ENCODE data around the gene COL4A3. TPM values are rescaled to one million over a fixed set of nuclear protein-coding genes. Genes with fewer than 3 reads are reported as not detected.

COL4A3 gene
- total and polyA plus RNA-seq, 7 experiments from 2014 or later, result 0.13 to 0.69 TPM; not detected in 5

DNA sequence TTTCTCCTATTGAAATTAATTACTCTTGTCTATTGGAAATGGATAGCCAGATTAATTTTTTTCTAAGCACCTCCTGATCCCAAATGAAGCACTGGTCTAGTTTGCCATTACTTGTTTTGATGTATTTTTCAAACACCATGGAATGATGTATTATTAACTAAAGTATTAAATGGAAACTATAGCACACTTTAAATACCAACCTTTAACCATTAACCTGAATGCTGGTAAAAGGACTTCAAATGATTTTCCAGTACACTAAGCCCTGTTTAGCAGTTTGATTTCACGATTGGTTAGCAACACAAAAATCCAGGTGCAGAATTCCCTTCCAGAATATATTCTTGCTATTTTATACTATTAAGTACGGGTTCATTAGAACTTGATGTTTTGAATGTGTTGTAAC, 37.3 kb downstream of the COL4A3 start:
- Histone ChIP-seq H3K27ac (ENCODE audit: low read depth, low read length) (no peak overlapping the region), H3K4me1 (ENCODE audit: control insufficient read depth in 2 of 2, insufficient read depth in 2 of 2, low read length in 2 of 2) (no peaks in the 10 kb centered on the region), H3K4me3 (ENCODE audit: low read length) (no peak overlapping the region), H3K27me3 (ENCODE audit: control insufficient read depth in 2 of 2, insufficient read depth in 2 of 2, low read length in 2 of 2) (no peaks in the 10 kb centered on the region), H3K36me3 (ENCODE audit: control insufficient read depth in 2 of 3, insufficient read depth in 3 of 3, low read length in 3 of 3) (no peaks in the 10 kb centered on the region), H3K9me3 (ENCODE audit: control insufficient read depth in 2 of 3, low read length in 3 of 3) (no peaks in the 10 kb centered on the region)
- intact Hi-C loops (cut with micrococcal nuclease), result no loop called here
- Mint-ChIP-seq H3K27me3 (peaks cover 0 to 19% (median 8%) of the 10 kb centered on the region in 5 donors), H3K9me3 (peaks cover 0 to 1% (median 0%) of the 10 kb centered on the region in 11 donors), H3K36me3 (no peaks in the 10 kb centered on the region), H3K4me3 (no peak overlapping the region), H3K4me1 (no peaks in the 10 kb centered on the region), H3K27ac (no peak overlapping the region)
- ATAC-seq (no peak), DNase-seq (no peak)
- CTCF ChIA-PET, result no interaction called here
- POLR2A ChIA-PET, result no interaction called here

GRCh38 chr2:227204452-227204851, 40.0 kb downstream of the COL4A3 start:
- H3K27me3 ChIP-seq (ENCODE audit: control insufficient read depth in 2 of 2, insufficient read depth in 2 of 2, low read length in 2 of 2), result no peaks in the 10 kb centered on the region
- ATAC-seq (no peak), DNase-seq (no peak)
- no peak overlapping the region for H3K27ac ChIP-seq (ENCODE audit: low read depth, low read length)
- intact Hi-C loops (cut with micrococcal nuclease), result no loop called here
- no peaks in the 10 kb centered on the region for H3K4me1 ChIP-seq (ENCODE audit: control insufficient read depth in 2 of 2, insufficient read depth in 2 of 2, low read length in 2 of 2)
- H3K4me3 Mint-ChIP-seq, result no peak overlapping the region
- no peak overlapping the region for H3K27ac Mint-ChIP-seq
- CTCF ChIA-PET, result no interaction called here
- H3K9me3 ChIP-seq (ENCODE audit: control insufficient read depth in 2 of 3, low read length in 3 of 3), result no peaks in the 10 kb centered on the region
- POLR2A ChIA-PET, result no interaction called here
- H3K4me1 Mint-ChIP-seq, result no peaks in the 10 kb centered on the region
- no peaks in the 10 kb centered on the region for H3K36me3 Mint-ChIP-seq
- peaks cover 0 to 32% (median 19%) of the 10 kb centered on the region in 5 donors for H3K27me3 Mint-ChIP-seq
- H3K9me3 Mint-ChIP-seq, result no peaks in the 10 kb centered on the region
- H3K36me3 ChIP-seq (ENCODE audit: control insufficient read depth in 2 of 3, insufficient read depth in 3 of 3, low read length in 3 of 3), result no peaks in the 10 kb centered on the region
- H3K4me3 ChIP-seq (ENCODE audit: low read length), result no peak overlapping the region

GRCh38 chr2:227205701-227206100, 41.3 kb downstream of the COL4A3 start:
- no peaks in the 10 kb centered on the region for H3K27me3 ChIP-seq (ENCODE audit: control insufficient read depth in 2 of 2, insufficient read depth in 2 of 2, low read length in 2 of 2)
- no peaks in the 10 kb centered on the region for H3K4me1 ChIP-seq (ENCODE audit: control insufficient read depth in 2 of 2, insufficient read depth in 2 of 2, low read length in 2 of 2)
- intact Hi-C loops (cut with micrococcal nuclease), result no loop called here
- Mint-ChIP-seq H3K27ac (no peak overlapping the region), H3K9me3 (no peaks in the 10 kb centered on the region), H3K27me3 (peaks cover 0 to 32% (median 19%) of the 10 kb centered on the region in 5 donors), H3K4me3 (no peak overlapping the region), H3K4me1 (no peaks in the 10 kb centered on the region), H3K36me3 (no peaks in the 10 kb centered on the region)
- no peak overlapping the region for H3K4me3 ChIP-seq (ENCODE audit: low read length)
- ATAC-seq, result no peak
- no peak overlapping the region for H3K27ac ChIP-seq (ENCODE audit: low read depth, low read length)
- no peak for DNase-seq
- ChIA-PET CTCF (no interaction called here), POLR2A (no interaction called here)
- H3K36me3 ChIP-seq (ENCODE audit: control insufficient read depth in 2 of 3, insufficient read depth in 3 of 3, low read length in 3 of 3), result no peaks in the 10 kb centered on the region
- no peaks in the 10 kb centered on the region for H3K9me3 ChIP-seq (ENCODE audit: control insufficient read depth in 2 of 3, low read length in 3 of 3)

DNA sequence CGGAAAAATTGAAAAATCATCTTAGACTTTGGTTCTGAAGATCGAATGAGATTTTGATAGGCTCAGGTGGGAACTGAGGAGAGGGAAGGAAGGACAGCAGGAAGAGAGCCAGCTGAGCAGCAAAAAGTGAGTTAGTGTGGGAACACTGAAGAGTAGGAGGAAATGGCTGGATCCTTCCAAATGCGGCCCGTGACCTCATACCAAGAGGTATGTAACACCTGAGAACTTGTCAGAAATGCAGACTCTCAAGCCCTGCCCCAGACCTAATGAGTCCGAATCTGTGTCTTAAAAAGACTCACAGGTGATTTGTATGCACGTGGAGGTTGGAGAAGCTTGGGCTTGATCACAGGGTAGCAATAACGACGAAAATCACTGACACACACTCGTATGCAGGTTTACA, 42.0 kb downstream of the COL4A3 start:
- Histone ChIP-seq H3K4me3 (ENCODE audit: low read length) (no peak overlapping the region), H3K27ac (ENCODE audit: low read depth, low read length) (no peak overlapping the region), H3K9me3 (ENCODE audit: control insufficient read depth in 2 of 3, low read length in 3 of 3) (no peaks in the 10 kb centered on the region), H3K36me3 (ENCODE audit: control insufficient read depth in 2 of 3, insufficient read depth in 3 of 3, low read length in 3 of 3) (no peaks in the 10 kb centered on the region), H3K27me3 (ENCODE audit: control insufficient read depth in 2 of 2, insufficient read depth in 2 of 2, low read length in 2 of 2) (no peaks in the 10 kb centered on the region), H3K4me1 (ENCODE audit: control insufficient read depth in 2 of 2, insufficient read depth in 2 of 2, low read length in 2 of 2) (no peaks in the 10 kb centered on the region)
- CTCF ChIA-PET, result no interaction called here
- DNase-seq (no peak), ATAC-seq (no peak)
- POLR2A ChIA-PET, result no interaction called here
- no peak overlapping the region for H3K4me3 Mint-ChIP-seq
- H3K36me3 Mint-ChIP-seq, result no peaks in the 10 kb centered on the region
- intact Hi-C loops (cut with micrococcal nuclease), result no loop called here
- peaks cover 0 to 32% (median 22%) of the 10 kb centered on the region in 5 donors for H3K27me3 Mint-ChIP-seq
- no peaks in the 10 kb centered on the region for H3K9me3 Mint-ChIP-seq
- H3K4me1 Mint-ChIP-seq, result no peaks in the 10 kb centered on the region
- no peak overlapping the region for H3K27ac Mint-ChIP-seq

GRCh38 chr2:227207573-227207972, 43.1 kb downstream of the COL4A3 start:
- Mint-ChIP-seq H3K27me3 (peaks cover 0 to 38% (median 23%) of the 10 kb centered on the region in 5 donors), H3K36me3 (no peaks in the 10 kb centered on the region), H3K4me1 (no peaks in the 10 kb centered on the region), H3K9me3 (no peaks in the 10 kb centered on the region), H3K27ac (no peak overlapping the region), H3K4me3 (no peak overlapping the region)
- CTCF ChIA-PET, result no interaction called here
- Histone ChIP-seq H3K4me3 (ENCODE audit: low read length) (no peak overlapping the region), H3K27me3 (ENCODE audit: control insufficient read depth in 2 of 2, insufficient read depth in 2 of 2, low read length in 2 of 2) (no peaks in the 10 kb centered on the region), H3K9me3 (ENCODE audit: control insufficient read depth in 2 of 3, low read length in 3 of 3) (no peaks in the 10 kb centered on the region), H3K4me1 (ENCODE audit: control insufficient read depth in 2 of 2, insufficient read depth in 2 of 2, low read length in 2 of 2) (no peaks in the 10 kb centered on the region), H3K27ac (ENCODE audit: low read depth, low read length) (no peak overlapping the region), H3K36me3 (ENCODE audit: control insufficient read depth in 2 of 3, insufficient read depth in 3 of 3, low read length in 3 of 3) (no peaks in the 10 kb centered on the region)
- no peak for DNase-seq
- ATAC-seq, result no peak
- intact Hi-C loops (cut with micrococcal nuclease), result no loop called here
- POLR2A ChIA-PET, result no interaction called here

GRCh38 chr2:227214622-227215041, 50.2 kb downstream of the COL4A3 start:
- ChIA-PET POLR2A (no interaction called here), CTCF (no interaction called here)
- ATAC-seq (no peak), DNase-seq (no peak)
- intact Hi-C loops (cut with micrococcal nuclease), result no loop called here
- Mint-ChIP-seq H3K4me1 (peaks cover 0 to 3% (median 0%) of the 10 kb centered on the region in 7 donors), H3K27me3 (peaks cover 0 to 15% (median 0%) of the 10 kb centered on the region in 5 donors), H3K27ac (no peak overlapping the region), H3K36me3 (no peaks in the 10 kb centered on the region), H3K9me3 (peaks cover 0 to 2% (median 0%) of the 10 kb centered on the region in 11 donors), H3K4me3 (no peak overlapping the region)
- Histone ChIP-seq H3K36me3 (ENCODE audit: control insufficient read depth in 2 of 3, insufficient read depth in 3 of 3, low read length in 3 of 3) (no peaks in the 10 kb centered on the region), H3K4me1 (ENCODE audit: control insufficient read depth in 2 of 2, insufficient read depth in 2 of 2, low read length in 2 of 2) (no peaks in the 10 kb centered on the region), H3K27me3 (ENCODE audit: control insufficient read depth in 2 of 2, insufficient read depth in 2 of 2, low read length in 2 of 2) (no peaks in the 10 kb centered on the region), H3K4me3 (ENCODE audit: low read length) (no peak overlapping the region), H3K9me3 (ENCODE audit: control insufficient read depth in 2 of 3, low read length in 3 of 3) (no peaks in the 10 kb centered on the region), H3K27ac (ENCODE audit: low read depth, low read length) (no peak overlapping the region)

DNA sequence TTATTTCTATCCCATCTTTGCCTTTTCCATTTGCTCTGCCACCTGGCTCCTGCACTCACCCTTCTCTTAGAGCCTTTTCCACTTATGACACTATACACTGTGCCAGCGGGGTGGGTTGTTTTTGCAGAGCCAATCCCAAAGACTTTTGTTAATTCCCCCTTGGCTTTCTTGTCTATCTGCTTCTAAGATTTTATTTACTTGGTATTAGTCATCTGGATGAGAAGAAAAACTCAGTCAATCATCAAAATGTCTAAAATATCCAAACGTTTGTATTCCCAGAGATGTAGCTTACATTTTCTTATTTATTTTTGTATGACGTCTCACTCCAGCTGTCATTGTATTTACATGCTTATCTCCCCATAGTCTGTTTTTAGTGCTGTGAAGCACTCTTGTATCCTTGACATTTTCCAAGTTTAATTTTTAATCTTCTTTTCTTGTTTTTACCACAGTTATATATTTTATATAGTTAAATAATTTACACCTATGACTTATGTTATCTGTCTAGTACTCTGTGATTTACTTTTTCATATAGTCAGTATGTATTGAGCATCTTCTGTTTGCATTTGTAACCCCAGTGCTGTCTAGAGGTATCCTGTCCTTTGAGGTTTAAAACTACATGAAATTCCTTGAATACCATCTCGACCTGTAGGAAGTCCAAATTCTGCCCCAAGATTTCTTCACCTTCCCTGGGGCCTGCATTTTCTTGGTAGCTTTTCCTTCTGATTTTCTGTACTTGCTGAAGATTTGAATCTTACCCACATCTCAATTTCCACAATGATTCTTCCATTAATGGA, 55.1 kb downstream of the COL4A3 start:
- H3K27ac Mint-ChIP-seq, result no peak overlapping the region
- DNase-seq, result no peak
- H3K4me3 Mint-ChIP-seq, result no peak overlapping the region
- peaks cover 0 to 16% (median 4%) of the 10 kb centered on the region in 5 donors for H3K27me3 Mint-ChIP-seq
- H3K4me3 ChIP-seq (ENCODE audit: low read length), result no peak overlapping the region
- peaks cover 0 to 2% (median 0%) of the 10 kb centered on the region in 11 donors for H3K9me3 Mint-ChIP-seq
- ATAC-seq, result no peak
- ChIA-PET CTCF (no interaction called here), POLR2A (no interaction called here)
- intact Hi-C loops (cut with micrococcal nuclease), result no loop called here
- no peaks in the 10 kb centered on the region for H3K36me3 ChIP-seq (ENCODE audit: control insufficient read depth in 2 of 3, insufficient read depth in 3 of 3, low read length in 3 of 3)
- no peaks in the 10 kb centered on the region for H3K36me3 Mint-ChIP-seq
- no peak overlapping the region for H3K27ac ChIP-seq (ENCODE audit: low read depth, low read length)
- peaks cover 0 to 3% (median 0%) of the 10 kb centered on the region in 7 donors for H3K4me1 Mint-ChIP-seq
- H3K27me3 ChIP-seq (ENCODE audit: control insufficient read depth in 2 of 2, insufficient read depth in 2 of 2, low read length in 2 of 2), result no peaks in the 10 kb centered on the region
- no peaks in the 10 kb centered on the region for H3K9me3 ChIP-seq (ENCODE audit: control insufficient read depth in 2 of 3, low read length in 3 of 3)
- no peaks in the 10 kb centered on the region for H3K4me1 ChIP-seq (ENCODE audit: control insufficient read depth in 2 of 2, insufficient read depth in 2 of 2, low read length in 2 of 2)
